ENCODE data around the gene ZNF598.
A peak's percentile ranks its signal among the peaks of the same experiment; 100 is the strongest.

The ZNF598 gene

DNA sequence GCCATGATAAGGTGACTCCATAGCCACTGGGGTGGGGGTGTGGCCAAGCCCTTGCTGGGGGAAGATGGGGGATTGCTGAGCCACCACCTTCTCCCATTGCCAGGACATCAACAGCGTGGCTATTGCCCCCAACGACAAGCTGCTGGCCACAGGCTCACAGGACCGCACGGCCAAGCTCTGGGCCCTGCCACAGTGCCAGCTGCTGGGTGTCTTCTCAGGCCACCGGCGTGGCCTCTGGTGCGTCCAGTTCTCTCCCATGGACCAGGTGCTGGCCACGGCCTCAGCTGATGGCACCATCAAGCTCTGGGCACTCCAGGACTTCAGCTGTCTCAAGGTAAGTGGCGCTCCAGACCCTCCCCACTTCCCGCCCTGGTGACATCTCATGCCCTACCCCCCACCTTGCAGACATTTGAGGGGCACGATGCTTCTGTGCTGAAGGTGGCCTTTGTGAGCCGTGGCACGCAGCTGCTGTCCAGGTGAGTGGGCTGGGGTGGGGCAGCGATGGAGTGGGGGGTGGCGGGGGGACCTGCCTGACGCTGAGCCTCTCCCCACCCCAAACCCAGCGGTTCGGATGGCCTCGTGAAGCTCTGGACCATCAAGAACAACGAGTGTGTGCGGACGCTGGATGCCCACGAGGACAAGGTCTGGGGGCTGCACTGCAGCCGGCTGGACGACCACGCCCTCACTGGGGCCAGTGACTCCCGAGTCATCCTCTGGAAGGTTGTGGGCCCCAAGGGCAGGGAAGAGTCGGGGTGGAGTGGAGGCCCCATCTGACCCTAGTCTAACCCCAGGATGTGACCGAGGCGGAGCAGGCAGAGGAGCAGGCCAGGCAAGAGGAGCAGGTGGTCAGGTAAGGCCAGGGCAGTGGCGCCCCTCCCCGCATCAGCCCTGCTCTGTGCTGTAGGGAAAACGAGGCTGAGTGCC lies 32.4 kb downstream of the ZNF598 start:
- H3K4me3 ChIP-seq: no peak overlapping the region
- DNase-seq (ENCODE audit: low spot score): no peak
- no peak for TF ChIP-seq CTCF (IDR thresholded peaks at IDR 0.05)
- no peak overlapping the region for H3K27ac ChIP-seq

- no peak for DNase-seq (ENCODE audit: low spot score)
- no peak overlapping the region for H3K4me3 ChIP-seq
- TF ChIP-seq CTCF (IDR thresholded peaks at IDR 0.05): no peak
- H3K27ac ChIP-seq: no peak overlapping the region
Measured at GRCh38 chr16:1976216-1976520, 33.5 kb downstream of the ZNF598 start.

DNA sequence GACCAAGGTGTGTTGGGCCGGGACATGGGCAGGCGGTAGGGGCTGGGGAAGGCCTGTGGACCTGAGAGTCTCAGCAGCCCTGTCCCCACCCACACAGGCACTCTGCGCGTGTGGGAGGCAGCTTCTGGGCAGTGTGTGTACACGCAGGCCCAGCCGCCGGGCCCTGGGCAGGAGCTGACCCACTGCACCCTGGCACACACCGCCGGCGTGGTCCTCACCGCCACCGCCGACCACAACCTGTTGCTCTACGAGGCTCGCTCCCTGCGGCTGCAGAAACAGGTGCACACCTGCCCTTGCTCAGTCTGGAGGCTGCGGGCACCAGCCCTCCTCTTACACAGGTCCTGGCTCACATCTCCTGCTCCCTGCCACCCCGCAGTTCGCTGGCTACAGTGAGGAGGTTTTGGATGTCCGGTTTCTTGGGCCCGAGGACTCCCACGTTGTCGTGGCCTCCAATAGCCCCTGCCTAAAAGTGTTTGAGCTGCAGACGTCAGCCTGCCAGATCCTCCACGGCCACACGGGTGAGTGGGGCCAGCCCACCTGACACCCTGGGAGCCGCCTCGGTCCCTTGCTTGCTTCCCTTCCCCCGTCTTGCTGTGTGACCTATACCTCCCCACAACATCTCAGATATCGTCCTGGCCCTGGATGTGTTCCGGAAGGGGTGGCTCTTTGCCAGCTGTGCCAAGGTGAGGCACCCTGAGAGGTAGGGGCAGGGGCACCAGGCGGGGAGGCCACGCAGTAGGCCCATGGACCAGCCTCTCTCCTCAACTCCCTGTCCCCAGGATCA lies 34.0 kb downstream of the ZNF598 start:
- no peak overlapping the region for H3K4me3 ChIP-seq
- TF ChIP-seq CTCF (IDR thresholded peaks at IDR 0.05): no peak
- DNase-seq (ENCODE audit: low spot score): no peak
- H3K27ac ChIP-seq: no peak overlapping the region

DNA sequence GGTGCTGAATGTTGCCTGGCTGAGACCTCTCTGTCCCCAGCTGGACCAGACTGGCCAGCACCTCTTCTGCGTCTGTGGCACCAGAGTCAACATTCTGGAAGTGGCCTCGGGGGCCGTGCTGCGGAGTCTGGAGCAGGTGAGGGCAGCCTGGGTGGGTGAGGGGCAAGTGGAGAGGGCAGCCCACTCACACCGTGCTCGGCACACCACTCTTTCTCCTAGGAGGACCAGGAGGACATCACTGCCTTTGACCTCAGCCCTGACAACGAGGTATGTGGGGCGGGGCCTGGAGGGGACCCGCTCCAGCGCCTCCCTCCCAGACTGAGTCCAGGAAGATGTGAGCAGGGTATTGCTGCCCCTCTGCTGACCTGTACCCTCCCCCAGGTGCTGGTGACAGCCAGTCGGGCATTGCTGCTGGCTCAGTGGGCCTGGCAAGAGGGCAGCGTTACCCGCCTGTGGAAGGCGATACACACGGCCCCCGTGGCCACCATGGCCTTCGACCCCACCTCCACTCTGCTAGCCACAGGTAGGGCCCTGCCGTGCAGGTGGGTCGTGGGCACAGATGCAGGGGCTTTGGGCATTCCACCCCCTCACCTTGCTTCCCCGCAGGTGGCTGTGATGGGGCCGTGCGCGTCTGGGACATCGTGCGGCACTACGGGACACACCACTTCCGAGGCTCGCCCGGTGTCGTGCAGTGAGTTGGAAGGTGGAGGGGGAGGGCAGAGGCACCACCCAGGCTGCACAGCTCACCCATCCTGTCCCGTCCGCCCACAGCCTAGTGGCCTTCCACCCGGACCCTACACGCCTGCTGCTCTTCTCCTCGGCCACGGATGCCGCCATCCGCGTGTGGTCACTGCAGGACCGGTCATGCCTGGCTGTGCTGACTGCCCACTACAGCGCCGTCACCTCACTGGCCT lies 35.2 kb downstream of the ZNF598 start:
- no peak overlapping the region for H3K4me3 ChIP-seq
- no peak overlapping the region for H3K27ac ChIP-seq
- DNase-seq (ENCODE audit: low spot score): no peak
- no peak for TF ChIP-seq CTCF (IDR thresholded peaks at IDR 0.05)

GRCh38 chr16:1973461-1974156 lies 36.0 kb downstream of the ZNF598 start:
- H3K27ac ChIP-seq: no peak overlapping the region
- H3K4me3 ChIP-seq: no peak overlapping the region
- TF ChIP-seq CTCF (IDR thresholded peaks at IDR 0.05): no peak
- no peak for DNase-seq (ENCODE audit: low spot score)

- no peak for DNase-seq (ENCODE audit: low spot score)
- Histone ChIP-seq H3K27ac (peak overlapping the region in 1 of 2 donors; percentile 83), H3K4me3 (peak overlapping the region; percentile 100)
- no peak for TF ChIP-seq CTCF (IDR thresholded peaks at IDR 0.05)
Measured at GRCh38 chr16:1972490-1972877, 37.1 kb downstream of the ZNF598 start.
